ENCODE data around the gene PNPLA2. TPM values are rescaled to one million over a fixed set of nuclear protein-coding genes. Genes with fewer than 3 reads are reported as not detected.

The PNPLA2 gene
- total and polyA plus RNA-seq, 2 of the 8 experiments (the other 6 are each of a cell fraction or from before 2014, with no cell fraction given) = 30.9 to 62.1 TPM

DNA sequence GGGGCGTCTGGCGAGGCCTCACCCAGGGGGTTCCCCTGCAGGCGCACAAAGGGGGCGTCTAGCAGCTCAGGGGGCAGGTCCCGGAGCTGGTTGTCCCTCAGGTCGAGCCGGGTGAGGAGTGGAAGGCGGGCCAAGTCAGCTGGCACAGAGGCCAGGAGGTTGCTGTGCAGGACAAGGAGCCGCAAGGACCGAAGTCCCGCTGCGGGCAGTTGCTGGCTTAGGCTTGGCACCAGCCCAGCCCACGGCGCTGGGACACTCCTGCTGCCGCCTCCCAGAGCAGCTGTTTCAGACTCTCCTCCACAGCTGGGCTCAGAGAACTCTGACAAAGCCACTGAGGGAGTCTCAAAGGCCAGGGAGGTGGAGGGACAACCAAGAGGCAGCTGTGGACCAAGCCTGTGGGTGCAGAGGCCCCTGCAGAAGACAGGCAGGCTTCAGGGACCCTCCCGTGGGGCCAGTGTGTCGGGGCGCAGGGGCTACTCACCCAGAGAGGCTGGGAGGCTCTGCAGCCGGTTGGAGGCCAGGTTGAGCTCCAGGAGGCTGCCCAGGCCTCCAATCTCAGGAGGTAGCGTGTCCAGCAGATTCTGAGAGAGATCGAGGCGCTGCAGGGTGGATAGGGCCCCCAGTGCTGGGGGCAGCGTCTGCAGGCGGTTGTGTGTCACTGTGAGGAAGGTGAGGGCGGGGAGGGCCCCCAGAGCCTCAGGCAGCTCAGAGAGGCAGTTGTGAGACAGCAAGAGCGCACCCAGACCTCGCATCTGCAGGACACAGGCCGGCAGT, 15.8 kb upstream of the PNPLA2 start (continued):
- TF ChIP-seq SRF (IDR thresholded peaks at IDR 0.05; ENCODE audit: low read depth, low read length) (no peak), NANOG (IDR thresholded peaks at IDR 0.05; ENCODE audit: insufficient read depth, low read depth, low read length, poor library complexity, severe bottlenecking) (no peak), SP4 (IDR thresholded peaks at IDR 0.05; ENCODE audit: low read length) (no peak), KDM5A (IDR thresholded peaks at IDR 0.05; ENCODE audit: low read length) (no peak), TCF12 (IDR thresholded peaks at IDR 0.05; ENCODE audit: low read depth, low read length) (no peak), SIX5 (IDR thresholded peaks at IDR 0.05; ENCODE audit: low read depth, low read length) (no peak), SUZ12 (IDR thresholded peaks at IDR 0.05; ENCODE audit: low read length) (no peak), MAFK (IDR thresholded peaks at IDR 0.05; ENCODE audit: low read depth, low read length) (no peak), TAF7 (optimal IDR thresholded peaks at IDR 0.05; ENCODE audit: borderline replicate concordance, low read depth, low read length) (no peak)

All from H1 (cell line).